GM04503 (cell line): ENCODE measurements around the gene PLA2G4D.

Experiments
- DNase-seq: peaks from one replicate; pipeline ENCODE4 v3.0.0-alpha.2; 2012; ENCODE audit warnings: low read depth

Gene PLA2G4D

GRCh38 chr15:42018306-42019224 lies 75.8 kb downstream of the PLA2G4D start:
- DNase-seq = no peak
